ENCODE data around the gene ATXN1. TPM values are rescaled to one million over a fixed set of nuclear protein-coding genes. Genes with fewer than 3 reads are reported as not detected.
"Not testable (repeated sequence)": the region's sequence is repeated elsewhere in the genome, so short reads cannot be mapped to it uniquely, and the experiment has no call there.

ATXN1 gene
- total RNA-seq, 1 donor from 2014 or later: 18.4 TPM

DNA sequence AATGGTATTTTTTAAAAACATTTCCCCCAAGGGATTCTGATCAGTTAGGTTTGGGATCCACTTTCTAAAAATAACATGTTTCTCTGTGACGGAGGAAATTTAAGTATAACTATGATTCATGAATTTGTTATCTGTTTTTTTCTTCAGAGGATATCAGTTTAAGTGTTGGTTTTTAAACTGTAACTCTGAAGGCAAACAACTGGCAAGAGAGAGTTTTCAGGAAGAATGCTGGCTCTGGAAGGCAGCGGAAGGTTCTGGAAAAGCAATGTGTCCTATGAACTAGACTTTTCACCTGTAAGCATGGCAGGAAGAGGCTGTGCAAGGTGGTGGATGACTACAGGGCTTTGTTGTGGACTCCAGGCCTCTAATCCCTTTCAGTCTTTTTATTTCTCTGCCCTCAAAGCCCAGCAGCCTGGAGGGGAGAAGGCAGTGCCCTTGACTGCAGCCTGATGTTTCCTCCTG lies 369.8 kb downstream of the ATXN1 start:
- FAIRE-seq: no peak
- H3K27me3 ChIP-seq (ENCODE audit: control insufficient read depth, insufficient read depth, low read length): no peaks in the 10 kb centered on the region
- no peaks in the 10 kb centered on the region for H3K36me3 ChIP-seq (ENCODE audit: control insufficient read depth, insufficient read depth, low read length)
- DNase-seq (ENCODE audit: low read depth): no peak
- TF ChIP-seq, protein P1, sequence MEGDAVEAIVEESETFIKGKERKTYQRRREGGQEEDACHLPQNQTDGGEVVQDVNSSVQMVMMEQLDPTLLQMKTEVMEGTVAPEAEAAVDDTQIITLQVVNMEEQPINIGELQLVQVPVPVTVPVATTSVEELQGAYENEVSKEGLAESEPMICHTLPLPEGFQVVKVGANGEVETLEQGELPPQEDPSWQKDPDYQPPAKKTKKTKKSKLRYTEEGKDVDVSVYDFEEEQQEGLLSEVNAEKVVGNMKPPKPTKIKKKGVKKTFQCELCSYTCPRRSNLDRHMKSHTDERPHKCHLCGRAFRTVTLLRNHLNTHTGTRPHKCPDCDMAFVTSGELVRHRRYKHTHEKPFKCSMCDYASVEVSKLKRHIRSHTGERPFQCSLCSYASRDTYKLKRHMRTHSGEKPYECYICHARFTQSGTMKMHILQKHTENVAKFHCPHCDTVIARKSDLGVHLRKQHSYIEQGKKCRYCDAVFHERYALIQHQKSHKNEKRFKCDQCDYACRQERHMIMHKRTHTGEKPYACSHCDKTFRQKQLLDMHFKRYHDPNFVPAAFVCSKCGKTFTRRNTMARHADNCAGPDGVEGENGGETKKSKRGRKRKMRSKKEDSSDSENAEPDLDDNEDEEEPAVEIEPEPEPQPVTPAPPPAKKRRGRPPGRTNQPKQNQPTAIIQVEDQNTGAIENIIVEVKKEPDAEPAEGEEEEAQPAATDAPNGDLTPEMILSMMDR (IDR thresholded peaks at IDR 0.05; ENCODE audit: insufficient read depth, low read length, severe bottlenecking): no peak
- no peak overlapping the region for H3K4me3 ChIP-seq (ENCODE audit: low read depth, low read length)

DNA sequence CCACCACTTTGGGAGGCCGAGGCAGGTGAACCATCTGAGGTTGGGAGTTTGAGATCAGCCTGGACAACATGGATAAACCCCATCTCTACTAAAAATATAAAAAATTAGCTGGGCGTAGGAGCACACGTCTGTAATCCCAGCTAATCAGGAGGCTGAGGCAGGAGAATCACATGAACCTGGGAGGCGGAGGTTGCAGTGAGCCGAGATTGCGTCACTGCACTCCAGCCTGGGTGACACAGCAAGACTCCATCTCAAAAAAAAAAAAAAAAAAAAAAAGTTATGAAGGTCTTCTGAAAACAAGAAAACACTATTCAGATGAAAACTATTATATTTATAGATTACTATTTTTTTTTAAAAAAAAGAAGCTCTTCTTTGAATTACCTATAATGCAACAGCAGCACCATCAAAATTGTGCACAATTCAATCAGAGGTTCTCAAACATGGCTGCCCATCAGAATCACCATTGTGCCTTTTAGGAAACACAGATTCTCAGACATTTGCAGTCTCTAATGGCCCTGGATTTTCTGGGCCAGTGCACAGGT lies 370.3 kb downstream of the ATXN1 start:
- FAIRE-seq; H3K27me3 ChIP-seq (ENCODE audit: control insufficient read depth, insufficient read depth, low read length); H3K36me3 ChIP-seq (ENCODE audit: control insufficient read depth, insufficient read depth, low read length); H3K4me3 ChIP-seq (ENCODE audit: low read depth, low read length); DNase-seq (ENCODE audit: low read depth): not testable (repeated sequence)

DNA sequence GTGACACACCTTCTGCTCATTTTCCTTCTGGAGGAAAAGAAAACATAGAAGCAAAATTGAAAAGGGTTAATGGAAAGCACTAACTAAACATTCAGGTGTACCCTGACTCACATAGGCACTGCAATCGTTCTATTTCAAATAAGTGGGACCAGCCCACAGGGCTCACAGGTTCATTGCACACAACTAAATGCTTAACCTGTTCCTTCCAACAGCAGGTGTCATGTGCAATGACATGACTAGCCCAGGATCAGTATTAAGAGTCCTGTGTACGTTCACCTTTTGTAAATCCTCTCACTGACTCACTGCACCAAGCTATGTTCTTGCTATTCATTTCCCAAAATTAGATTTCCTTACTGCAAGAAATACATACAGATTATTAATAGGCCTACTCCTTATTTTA lies 371.6 kb downstream of the ATXN1 start:
- FAIRE-seq: no peak
- Histone ChIP-seq H3K27me3 (ENCODE audit: control insufficient read depth, insufficient read depth, low read length) (no peaks in the 10 kb centered on the region), H3K4me3 (ENCODE audit: low read depth, low read length) (no peak overlapping the region), H3K36me3 (ENCODE audit: control insufficient read depth, insufficient read depth, low read length) (no peaks in the 10 kb centered on the region)
- DNase-seq (ENCODE audit: low read depth): no peak
- TF ChIP-seq, protein P1 (IDR thresholded peaks at IDR 0.05; ENCODE audit: insufficient read depth, low read length, severe bottlenecking): no peak

DNA sequence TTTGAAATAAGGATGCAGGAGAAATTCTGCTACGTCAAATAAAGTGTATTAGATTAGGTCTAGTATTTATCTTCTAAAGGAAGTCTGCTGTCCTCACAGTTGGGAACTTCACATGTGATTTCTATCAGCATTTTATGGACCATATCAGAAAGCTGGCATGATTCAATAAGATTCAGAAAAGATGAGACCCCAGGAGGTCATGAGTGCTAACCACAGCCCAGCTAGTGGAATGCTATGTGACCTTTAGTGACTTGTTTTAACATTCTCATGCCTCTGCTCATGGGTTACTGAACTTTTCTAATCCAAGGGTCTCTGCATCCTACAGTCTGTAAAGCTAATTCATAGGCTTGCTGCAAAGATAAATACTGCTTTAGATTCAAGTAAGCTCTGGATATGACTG lies 372.8 kb downstream of the ATXN1 start:
- DNase-seq (ENCODE audit: low read depth) (no peak), FAIRE-seq (no peak)
- TF ChIP-seq, protein P1 (IDR thresholded peaks at IDR 0.05; ENCODE audit: insufficient read depth, low read length, severe bottlenecking): no peak
- no peak overlapping the region for H3K4me3 ChIP-seq (ENCODE audit: low read depth, low read length)
- H3K36me3 ChIP-seq (ENCODE audit: control insufficient read depth, insufficient read depth, low read length): no peaks in the 10 kb centered on the region
- no peaks in the 10 kb centered on the region for H3K27me3 ChIP-seq (ENCODE audit: control insufficient read depth, insufficient read depth, low read length)

DNA sequence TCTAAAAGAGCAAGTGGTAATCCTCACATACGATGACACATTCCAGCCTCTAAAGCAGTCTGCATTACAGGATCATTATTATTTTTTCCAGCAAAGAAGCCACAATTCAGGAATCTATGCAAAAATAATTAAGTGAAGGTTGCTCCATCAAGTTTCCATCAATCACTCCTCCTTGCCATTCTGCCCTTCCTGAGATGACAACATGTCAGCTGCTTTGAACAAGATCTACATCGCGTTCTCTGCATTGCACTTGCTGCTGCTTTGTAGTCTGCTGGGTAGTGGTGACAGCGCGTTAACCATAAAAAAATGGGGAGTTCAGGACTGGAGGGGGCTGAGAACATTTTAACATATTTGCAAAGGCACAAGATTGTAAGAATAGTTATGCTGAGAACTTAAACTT lies 375.2 kb downstream of the ATXN1 start:
- Histone ChIP-seq H3K27me3 (ENCODE audit: control insufficient read depth, insufficient read depth, low read length) (no peaks in the 10 kb centered on the region), H3K4me3 (ENCODE audit: low read depth, low read length) (no peak overlapping the region), H3K36me3 (ENCODE audit: control insufficient read depth, insufficient read depth, low read length) (no peaks in the 10 kb centered on the region)
- TF ChIP-seq, protein P1 (IDR thresholded peaks at IDR 0.05; ENCODE audit: insufficient read depth, low read length, severe bottlenecking): no peak
- FAIRE-seq: no peak
- DNase-seq (ENCODE audit: low read depth): no peak

DNA sequence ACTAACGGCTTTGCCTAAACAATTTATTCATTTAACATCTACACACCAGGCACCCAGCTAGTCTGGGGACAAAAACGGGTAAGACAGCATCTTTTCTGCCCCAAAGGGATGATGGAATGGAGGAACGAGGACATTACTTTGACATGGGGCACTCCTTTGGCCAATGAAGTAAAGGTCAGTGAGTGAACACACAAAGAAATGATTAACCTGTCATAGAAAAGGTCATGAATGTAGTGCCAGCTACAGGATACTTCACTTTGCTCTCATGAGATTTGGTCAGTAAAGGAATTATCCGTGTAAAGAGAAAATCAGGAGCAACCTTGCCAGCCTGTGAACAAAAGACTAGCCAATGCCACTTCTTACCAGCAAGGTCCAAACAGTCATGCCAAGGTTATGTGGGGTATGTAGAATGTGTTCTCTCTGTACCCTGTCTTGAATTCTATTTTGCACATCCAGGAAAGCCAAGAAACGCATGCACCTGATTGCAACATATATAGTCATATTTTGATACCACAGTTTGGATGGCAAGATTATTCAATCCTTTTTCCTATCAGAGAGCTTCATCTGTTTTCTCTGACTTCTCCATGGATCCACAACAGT lies 377.6 kb downstream of the ATXN1 start:
- H3K27me3 ChIP-seq (ENCODE audit: control insufficient read depth, insufficient read depth, low read length): no peaks in the 10 kb centered on the region
- DNase-seq (ENCODE audit: low read depth) (no peak), FAIRE-seq (no peak)
- no peaks in the 10 kb centered on the region for H3K36me3 ChIP-seq (ENCODE audit: control insufficient read depth, insufficient read depth, low read length)
- TF ChIP-seq, protein P1 (IDR thresholded peaks at IDR 0.05; ENCODE audit: insufficient read depth, low read length, severe bottlenecking): no peak
- H3K4me3 ChIP-seq (ENCODE audit: low read depth, low read length): no peak overlapping the region

DNA sequence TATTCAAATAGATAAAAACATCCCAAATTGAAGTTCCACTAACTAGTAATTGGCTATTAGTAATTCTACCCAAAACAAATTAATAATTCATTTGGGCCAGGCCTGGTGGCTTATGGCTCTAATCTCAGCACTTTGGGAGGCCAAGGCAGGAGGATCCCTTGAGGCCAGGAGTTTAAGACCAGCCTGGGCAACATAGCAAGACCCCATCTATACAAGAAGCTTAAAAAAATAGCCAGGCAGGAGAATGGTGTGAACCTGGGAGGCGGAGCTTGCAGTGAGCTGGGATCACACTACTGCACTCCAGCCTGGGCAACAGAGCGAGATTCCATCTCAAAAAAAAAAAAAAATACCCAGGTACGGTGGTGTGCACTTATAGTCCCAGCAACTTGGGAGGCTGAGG lies 379.3 kb downstream of the ATXN1 start:
- H3K27me3 ChIP-seq (ENCODE audit: control insufficient read depth, insufficient read depth, low read length); H3K4me3 ChIP-seq (ENCODE audit: low read depth, low read length); FAIRE-seq: not testable (repeated sequence)

More for the DNA sequence above, 379.3 kb downstream of the ATXN1 start:
- not testable (repeated sequence) for H3K36me3 ChIP-seq (ENCODE audit: control insufficient read depth, insufficient read depth, low read length); DNase-seq (ENCODE audit: low read depth)
